Peyer's patch (tissue), 4 donors: ENCODE data around the gene NFATC4.

Experiments
- POLR2A ChIP-seq, 2 donors: fragments of 450-650 bp; IDR thresholded peaks; one replicate each; pipeline ENCODE4 v1.5.1; 2017; ENCODE audit warnings: antibody characterized with exemption in 2 of 2, mild to moderate bottlenecking in 2 of 2, moderate library complexity in 2 of 2
- TF ChIP-seq, protein P1 (sequence below), 6 experiments: fragments of 450-650 bp in 4 of 6; fragments of 200-600 bp in 2 of 6; sonication (generic) in 1 of 6; IDR thresholded peaks; one replicate each; pipeline ENCODE4 v1.5.1; 2017 to 2019; ENCODE audit warnings: antibody characterized with exemption in 6 of 6, mild to moderate bottlenecking in 3 of 6, moderate library complexity in 1 of 6

- TF ChIP-seq, protein P1, sequence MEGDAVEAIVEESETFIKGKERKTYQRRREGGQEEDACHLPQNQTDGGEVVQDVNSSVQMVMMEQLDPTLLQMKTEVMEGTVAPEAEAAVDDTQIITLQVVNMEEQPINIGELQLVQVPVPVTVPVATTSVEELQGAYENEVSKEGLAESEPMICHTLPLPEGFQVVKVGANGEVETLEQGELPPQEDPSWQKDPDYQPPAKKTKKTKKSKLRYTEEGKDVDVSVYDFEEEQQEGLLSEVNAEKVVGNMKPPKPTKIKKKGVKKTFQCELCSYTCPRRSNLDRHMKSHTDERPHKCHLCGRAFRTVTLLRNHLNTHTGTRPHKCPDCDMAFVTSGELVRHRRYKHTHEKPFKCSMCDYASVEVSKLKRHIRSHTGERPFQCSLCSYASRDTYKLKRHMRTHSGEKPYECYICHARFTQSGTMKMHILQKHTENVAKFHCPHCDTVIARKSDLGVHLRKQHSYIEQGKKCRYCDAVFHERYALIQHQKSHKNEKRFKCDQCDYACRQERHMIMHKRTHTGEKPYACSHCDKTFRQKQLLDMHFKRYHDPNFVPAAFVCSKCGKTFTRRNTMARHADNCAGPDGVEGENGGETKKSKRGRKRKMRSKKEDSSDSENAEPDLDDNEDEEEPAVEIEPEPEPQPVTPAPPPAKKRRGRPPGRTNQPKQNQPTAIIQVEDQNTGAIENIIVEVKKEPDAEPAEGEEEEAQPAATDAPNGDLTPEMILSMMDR (IDR thresholded peaks at IDR 0.05), result no peak
- no peak for TF ChIP-seq POLR2A (IDR thresholded peaks at IDR 0.05)
Observed at GRCh38 chr14:24378327-24378726, 10.3 kb downstream of the NFATC4 start.
